Measurements from ENCODE around the gene ZNF688. TPM values are rescaled to one million over a fixed set of nuclear protein-coding genes. Genes with fewer than 3 reads are reported as not detected.

Gene ZNF688
- total RNA-seq, 1 donor: 6.5 TPM

DNA sequence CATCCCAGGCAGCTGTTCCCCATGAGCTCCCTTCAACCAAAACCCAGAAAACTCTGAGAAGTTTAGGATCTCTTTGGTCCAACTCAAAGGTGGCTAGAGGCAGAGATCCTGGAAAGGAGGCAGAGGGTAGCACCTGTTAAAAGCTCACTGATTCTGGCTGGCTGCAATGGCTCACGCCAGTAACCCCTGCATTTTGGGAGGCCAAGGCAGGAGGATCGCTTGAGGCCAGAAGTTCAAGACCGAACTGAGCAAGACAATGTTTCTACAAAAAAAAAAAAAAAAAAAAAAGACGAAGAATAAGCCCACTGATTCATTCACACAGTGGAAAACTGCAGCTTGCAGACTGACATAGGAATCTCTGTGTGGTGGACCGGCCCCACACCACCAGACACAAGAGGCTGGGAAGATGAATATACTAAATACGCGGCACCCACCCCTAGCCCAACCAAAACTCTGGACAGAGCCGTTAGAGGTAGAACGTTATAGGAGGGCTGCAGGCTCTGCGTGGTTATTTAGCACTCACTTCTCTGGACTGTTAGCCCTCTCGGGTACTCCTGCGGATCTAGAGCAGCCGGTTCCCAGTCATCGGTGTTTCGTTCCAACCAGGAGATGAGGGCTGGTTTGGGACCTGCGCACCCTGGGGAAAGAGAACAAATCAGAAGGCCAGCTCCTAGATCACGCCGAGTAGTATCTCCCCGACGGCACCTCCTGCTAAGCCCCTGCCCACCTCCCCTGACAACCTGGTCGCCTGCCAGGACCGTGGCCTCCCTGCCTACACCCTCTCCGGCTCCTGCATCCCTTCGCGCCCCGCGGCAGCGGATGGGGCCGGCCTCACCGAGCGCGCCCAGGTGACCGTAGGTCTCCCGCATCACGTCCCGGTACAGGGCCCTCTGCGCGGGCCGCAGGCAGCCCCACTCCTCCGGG is 37.8 kb upstream of the ZNF688 start:
- TF ChIP-seq, protein P1, sequence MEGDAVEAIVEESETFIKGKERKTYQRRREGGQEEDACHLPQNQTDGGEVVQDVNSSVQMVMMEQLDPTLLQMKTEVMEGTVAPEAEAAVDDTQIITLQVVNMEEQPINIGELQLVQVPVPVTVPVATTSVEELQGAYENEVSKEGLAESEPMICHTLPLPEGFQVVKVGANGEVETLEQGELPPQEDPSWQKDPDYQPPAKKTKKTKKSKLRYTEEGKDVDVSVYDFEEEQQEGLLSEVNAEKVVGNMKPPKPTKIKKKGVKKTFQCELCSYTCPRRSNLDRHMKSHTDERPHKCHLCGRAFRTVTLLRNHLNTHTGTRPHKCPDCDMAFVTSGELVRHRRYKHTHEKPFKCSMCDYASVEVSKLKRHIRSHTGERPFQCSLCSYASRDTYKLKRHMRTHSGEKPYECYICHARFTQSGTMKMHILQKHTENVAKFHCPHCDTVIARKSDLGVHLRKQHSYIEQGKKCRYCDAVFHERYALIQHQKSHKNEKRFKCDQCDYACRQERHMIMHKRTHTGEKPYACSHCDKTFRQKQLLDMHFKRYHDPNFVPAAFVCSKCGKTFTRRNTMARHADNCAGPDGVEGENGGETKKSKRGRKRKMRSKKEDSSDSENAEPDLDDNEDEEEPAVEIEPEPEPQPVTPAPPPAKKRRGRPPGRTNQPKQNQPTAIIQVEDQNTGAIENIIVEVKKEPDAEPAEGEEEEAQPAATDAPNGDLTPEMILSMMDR (IDR thresholded peaks at IDR 0.05; ENCODE audit: insufficient read depth, low read depth, low read length): no peak
- no peak for DNase-seq (ENCODE audit: low read depth)
- peak overlapping the region; percentile 97 for H3K4me3 ChIP-seq (ENCODE audit: low read depth, low read length)

DNA sequence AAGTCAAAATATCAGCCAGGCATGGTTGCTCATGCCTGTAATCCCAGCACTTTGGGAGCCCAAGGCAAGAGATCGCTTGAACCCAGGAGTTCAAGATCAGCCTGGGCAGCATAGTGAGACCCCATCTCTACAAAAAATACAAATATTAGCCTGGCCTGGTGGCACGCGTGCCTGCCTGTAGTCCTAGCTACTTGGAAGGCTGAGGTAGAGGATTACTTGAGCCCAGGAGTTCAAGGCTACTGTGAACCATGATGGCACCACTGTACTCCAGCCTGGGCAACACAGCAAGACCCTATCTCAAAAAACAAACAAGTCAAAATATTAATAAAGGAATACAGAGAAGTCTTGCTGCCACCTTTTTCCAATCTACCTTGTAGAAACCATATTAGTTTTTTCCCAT is 34.5 kb upstream of the ZNF688 start:
- no peak for DNase-seq (ENCODE audit: low read depth)
- TF ChIP-seq, protein P1 (IDR thresholded peaks at IDR 0.05; ENCODE audit: insufficient read depth, low read depth, low read length): no peak
- H3K4me3 ChIP-seq (ENCODE audit: low read depth, low read length): no peak overlapping the region

- DNase-seq (ENCODE audit: low read depth): no peak
- TF ChIP-seq, protein P1 (IDR thresholded peaks at IDR 0.05; ENCODE audit: insufficient read depth, low read depth, low read length): no peak
- H3K4me3 ChIP-seq (ENCODE audit: low read depth, low read length): no peak overlapping the region
Measured at GRCh38 chr16:30605158-30605557, 33.6 kb upstream of the ZNF688 start.

GRCh38 chr16:30604316-30604947 is 32.9 kb upstream of the ZNF688 start:
- H3K4me3 ChIP-seq (ENCODE audit: low read depth, low read length): no peak overlapping the region
- TF ChIP-seq, protein P1 (IDR thresholded peaks at IDR 0.05; ENCODE audit: insufficient read depth, low read depth, low read length): no peak
- no peak for DNase-seq (ENCODE audit: low read depth)

DNA sequence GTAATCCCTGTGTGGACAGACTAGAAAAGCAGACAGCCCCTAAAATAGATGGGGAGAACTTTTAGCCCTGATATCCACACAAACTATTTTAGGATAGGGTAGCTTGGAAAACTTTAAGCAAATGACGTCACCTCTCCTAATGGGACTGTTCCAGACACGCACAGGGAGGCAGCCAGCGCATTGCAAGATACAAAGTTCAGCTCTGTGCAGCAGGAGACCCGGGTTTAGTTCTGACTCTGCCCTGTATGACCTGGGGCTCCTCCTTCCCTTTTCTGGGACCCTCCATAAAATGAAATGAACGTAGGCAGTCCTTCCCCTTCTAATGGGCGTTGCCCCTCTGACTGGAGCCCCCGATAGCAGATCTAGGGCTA is 32.4 kb upstream of the ZNF688 start:
- TF ChIP-seq, protein P1 (IDR thresholded peaks at IDR 0.05; ENCODE audit: insufficient read depth, low read depth, low read length): no peak
- no peak overlapping the region for H3K4me3 ChIP-seq (ENCODE audit: low read depth, low read length)
- DNase-seq (ENCODE audit: low read depth): no peak

- no peak overlapping the region for H3K4me3 ChIP-seq (ENCODE audit: low read depth, low read length)
- peak; percentile 24 for DNase-seq (ENCODE audit: low read depth)
- TF ChIP-seq, protein P1 (IDR thresholded peaks at IDR 0.05; ENCODE audit: insufficient read depth, low read depth, low read length): no peak
Measured at GRCh38 chr16:30602616-30603277, 31.2 kb upstream of the ZNF688 start.
